GM12878 (cell line): ENCODE measurements around the gene CANT1.

Experiments used
- CTCF ChIP-seq, 3 experiments: IDR thresholded peaks in 2 of 3; conservative IDR thresholded peaks in 1 of 3; 2 replicates each; pipeline ENCODE4 v1.5.1; 2011; ENCODE audit warnings: low read depth in 3 of 3, low read length in 3 of 3, mild to moderate bottlenecking in 3 of 3, control low read depth in 2 of 3, moderate library complexity in 2 of 3, inconsistent platforms in 1 of 3, mixed read lengths in 1 of 3; ENCODE audit not compliant: control insufficient read depth in 2 of 3, insufficient read depth in 1 of 3; ENCODE audit errors: extremely low read depth in 1 of 3
- E2F8 ChIP-seq: fragments of 450-650 bp; IDR thresholded peaks from 2 replicates; pipeline ENCODE4 v1.6.1; 2018; ENCODE audit warnings: mild to moderate bottlenecking, low read depth, moderate library complexity; ENCODE audit not compliant: partially characterized antibody
- ESRRA ChIP-seq: IDR thresholded peaks from 2 replicates; pipeline ENCODE4 v1.6.1; 2012; ENCODE audit warnings: mild to moderate bottlenecking, low read length, improper control_type of control experiment
- EZH2 ChIP-seq: IDR thresholded peaks from 2 replicates; pipeline ENCODE4 v1.6.1; 2012; ENCODE audit warnings: low read depth, mild to moderate bottlenecking, control low read depth, inconsistent platforms, low read length, borderline replicate concordance; ENCODE audit not compliant: control insufficient read depth
- KLF5 ChIP-seq: fragments of 450-650 bp; IDR thresholded peaks from 2 replicates; pipeline ENCODE4 v1.6.1; 2014; ENCODE audit warnings: mild to moderate bottlenecking; ENCODE audit not compliant: partially characterized antibody
- NR2C1 ChIP-seq: fragments of 450-650 bp; IDR thresholded peaks from 2 replicates; pipeline ENCODE4 v1.6.1; 2017; ENCODE audit warnings: antibody characterized with exemption, mild to moderate bottlenecking, moderate library complexity
- POLR2A ChIP-seq: IDR thresholded peaks from 2 replicates; pipeline ENCODE4 v1.6.1; 2011; ENCODE audit warnings: low read depth, mild to moderate bottlenecking, low read length

- no peak for TF ChIP-seq CTCF (IDR thresholded peaks at IDR 0.05 in 2 of 3, conservative IDR thresholded peaks at IDR 0.05 in 1 of 3; ENCODE audit: control insufficient read depth in 2 of 3, extremely low read depth in 1 of 3, insufficient read depth in 1 of 3, low read depth in 3 of 3, low read length in 3 of 3)
- TF ChIP-seq POLR2A, result no peak
- no peak for TF ChIP-seq NR2C1
- no peak for TF ChIP-seq ESRRA
- no peak for TF ChIP-seq E2F8
- no peak for TF ChIP-seq EZH2
- TF ChIP-seq KLF5, result no peak
Observed at GRCh38 chr17:79000396-79001189, 9.0 kb downstream of the CANT1 start.
